PC-3 (cell line): ENCODE data around the gene PRRX2. TPM values are rescaled to one million over a fixed set of nuclear protein-coding genes. Genes with fewer than 3 reads are reported as not detected.

ENCODE experiments used
- ATAC-seq: fragments of 200-7000 bp; cut with Tn5 transposase; 2 replicates; pipeline ENCODE4 v1.9.1; 2020; ENCODE audit warnings: mild to moderate bottlenecking, moderate library complexity
- BruUV-seq: library from RNA; stranded (reverse); fragments of 400-500 nt; replicated peaks from 2 replicates; lab custom pipeline; 2021; lab: Mats Ljungman, UMichigan
- CTCF ChIA-PET: fragments of 300-600 bp; sonication (Branson Sonifier 250); formaldehyde crosslinking; loops from one replicate; lab custom pipeline; 2022; ENCODE audit warnings: antibody characterized with exemption; lab: Charles Lee
- POLR2A ChIA-PET: fragments of 300-600 bp; sonication (Branson Sonifier 250); formaldehyde crosslinking; loops from one replicate; lab custom pipeline; 2022; ENCODE audit warnings: antibody characterized with exemption; ENCODE audit not compliant: unreplicated experiment; lab: Charles Lee
- DNase-seq: peaks from one replicate; pipeline ENCODE4 v3.0.0-alpha.2; 2015
- H2AFZ ChIP-seq: fragments of 300-600 bp; sonication (generic); 2 replicates; pipeline ENCODE4 v1.6.0; 2016; ENCODE audit warnings: antibody characterized with exemption, low read length
- H3F3A ChIP-seq: fragments of 300-600 bp; sonication (generic); one replicate; pipeline ENCODE4 v1.6.0; 2017; ENCODE audit warnings: antibody characterized with exemption, low read length, control low read depth, mild to moderate bottlenecking; ENCODE audit not compliant: unreplicated experiment
- H3K27ac ChIP-seq: fragments of 300-600 bp; sonication (generic); 2 replicates; pipeline ENCODE4 v1.5.1; 2016; ENCODE audit warnings: mild to moderate bottlenecking, low read length
- H3K27me3 ChIP-seq: fragments of 300-600 bp; sonication (generic); 2 replicates; pipeline ENCODE4 v1.6.1; 2016; ENCODE audit warnings: low read length, mixed read lengths
- H3K36me3 ChIP-seq: fragments of 300-600 bp; sonication (generic); 2 replicates; pipeline ENCODE4 v1.6.1; 2016; ENCODE audit warnings: low read depth, mixed run types, low read length, mixed read lengths
- H3K4me1 ChIP-seq: fragments of 300-600 bp; sonication (generic); 2 replicates; pipeline ENCODE4 v1.5.1; 2016; ENCODE audit warnings: low read length; ENCODE audit not compliant: insufficient read depth
- H3K4me2 ChIP-seq: fragments of 300-600 bp; sonication (generic); 2 replicates; pipeline ENCODE4 v1.6.0; 2016; ENCODE audit warnings: low read length
- H3K4me3 ChIP-seq: fragments of 300-600 bp; sonication (generic); 2 replicates; pipeline ENCODE4 v1.5.1; 2016; ENCODE audit warnings: mild to moderate bottlenecking, low read length, mixed read lengths
- H3K79me2 ChIP-seq: fragments of 300-600 bp; sonication (generic); 2 replicates; pipeline ENCODE4 v1.6.1; 2017; ENCODE audit warnings: low read length, mixed read lengths
- H3K9ac ChIP-seq: fragments of 300-600 bp; sonication (generic); 2 replicates; pipeline ENCODE4 v1.6.0; 2016; ENCODE audit warnings: mild to moderate bottlenecking, low read length
- H3K9me2 ChIP-seq: fragments of 300-600 bp; sonication (generic); replicated peaks from 2 replicates; pipeline ENCODE4 v1.6.1; 2016; ENCODE audit warnings: mixed run types, low read length, mixed read lengths
- H3K9me3 ChIP-seq: fragments of 300-600 bp; sonication (generic); 2 replicates; pipeline ENCODE4 v1.6.1; 2016; ENCODE audit warnings: low read length, mixed read lengths
- H4K20me1 ChIP-seq: fragments of 300-600 bp; sonication (generic); 2 replicates; pipeline ENCODE4 v1.6.1; 2016; ENCODE audit warnings: low read length, mixed read lengths
- CTCF ChIP-seq: fragments of 300-600 bp; sonication (generic); conservative IDR thresholded peaks from 2 replicates; pipeline ENCODE4 v1.5.1; 2017; ENCODE audit warnings: antibody characterized with exemption, low read depth, mild to moderate bottlenecking, low read length
- EZH2 ChIP-seq: fragments of 300-600 bp; sonication (generic); IDR thresholded peaks from one replicate; pipeline ENCODE4 v1.6.1; 2017; ENCODE audit warnings: antibody characterized with exemption, mild to moderate bottlenecking, low read length; ENCODE audit not compliant: unreplicated experiment
- EZH2phosphoT487 ChIP-seq: fragments of 300-600 bp; sonication (generic); IDR thresholded peaks from 2 replicates; pipeline ENCODE4 v1.6.1; 2018; ENCODE audit warnings: mild to moderate bottlenecking, antibody characterized with exemption, low read length, borderline replicate concordance
- intact Hi-C: fragments of 100-400 bp; cut with micrococcal nuclease; formaldehyde crosslinking; loops from 2 replicates; pipeline ENCODE4 v1.9.0; 2023
- total RNA-seq: library from RNA; depleted of rRNA; stranded (reverse); fragments of >200 nt; gene quantifications from 2 replicates; pipeline ENCODE4 v1.2.3, GENCODE V29; 2014

PRRX2 gene
- total RNA-seq, 1 experiment from 2014 or later, result 0.47 TPM

GRCh38 chr9:129628709-129629108 lies 36.7 kb upstream of the PRRX2 start:
- intact Hi-C loops, result no loop called here
- Histone ChIP-seq H3F3A (no peaks in the 10 kb centered on the region), H3K27ac (no peak overlapping the region), H3K27me3 (no peaks in the 10 kb centered on the region), H3K9ac (no peak overlapping the region), H3K9me3 (no peaks in the 10 kb centered on the region), H3K4me3 (no peak overlapping the region), H3K79me2 (peaks cover 76% of the 10 kb centered on the region), H3K4me1 (peaks cover 19% of the 10 kb centered on the region), H4K20me1 (peaks cover 26% of the 10 kb centered on the region; the same call in 1 of the 2 replicates), H3K4me2 (peak overlapping the region; percentile 93; the same call in 1 of the 2 replicates), H3K36me3 (no peaks in the 10 kb centered on the region; the same call in none of the 2 replicates), H3K9me2 (no peaks in the 10 kb centered on the region), H2AFZ (no peak overlapping the region)
- BruUV-seq, result no TSS peak
- POLR2A ChIA-PET, result no interaction called here
- no peak for ATAC-seq
- no peak for TF ChIP-seq EZH2phosphoT487
- TF ChIP-seq CTCF, result no peak
- TF ChIP-seq EZH2, result no peak
- CTCF ChIA-PET, result no interaction called here
- DNase-seq, result no peak

GRCh38 chr9:129629251-129629820 lies 36.1 kb upstream of the PRRX2 start:
- H2AFZ ChIP-seq, result no peak overlapping the region
- DNase-seq (no peak), ATAC-seq (no peak)
- H3K27ac ChIP-seq, result no peak overlapping the region
- peaks cover 79% of the 10 kb centered on the region for H3K79me2 ChIP-seq
- no peaks in the 10 kb centered on the region for H3K9me2 ChIP-seq
- H4K20me1 ChIP-seq, result peaks cover 26% of the 10 kb centered on the region; the same call in 1 of the 2 replicates
- intact Hi-C loops, result no loop called here
- POLR2A ChIA-PET, result no interaction called here
- H3K4me2 ChIP-seq, result no peak overlapping the region
- H3K4me3 ChIP-seq, result no peak overlapping the region
- H3F3A ChIP-seq, result no peaks in the 10 kb centered on the region
- no peak for TF ChIP-seq EZH2phosphoT487
- TF ChIP-seq CTCF, result no peak
- TF ChIP-seq EZH2, result no peak
- BruUV-seq, result no TSS peak
- no peak overlapping the region for H3K9ac ChIP-seq
- CTCF ChIA-PET, result no interaction called here
- H3K4me1 ChIP-seq, result peaks cover 19% of the 10 kb centered on the region
- H3K9me3 ChIP-seq, result no peaks in the 10 kb centered on the region
- H3K27me3 ChIP-seq, result no peaks in the 10 kb centered on the region
- no peaks in the 10 kb centered on the region; the same call in none of the 2 replicates for H3K36me3 ChIP-seq

GRCh38 chr9:129630967-129631673 lies 34.3 kb upstream of the PRRX2 start:
- H2AFZ ChIP-seq, result no peak overlapping the region
- H3K79me2 ChIP-seq, result peaks cover 77% of the 10 kb centered on the region
- POLR2A ChIA-PET, result no interaction called here
- CTCF ChIA-PET, result no interaction called here
- H3K27ac ChIP-seq, result no peak overlapping the region
- intact Hi-C loops, result no loop called here
- no peak for TF ChIP-seq CTCF
- TF ChIP-seq EZH2, result no peak
- TF ChIP-seq EZH2phosphoT487, result no peak
- H4K20me1 ChIP-seq, result peaks cover 26% of the 10 kb centered on the region; the same call in 1 of the 2 replicates
- H3K9me2 ChIP-seq, result no peaks in the 10 kb centered on the region
- no peak overlapping the region for H3K9ac ChIP-seq
- H3K27me3 ChIP-seq, result no peaks in the 10 kb centered on the region
- no peaks in the 10 kb centered on the region for H3K9me3 ChIP-seq
- BruUV-seq, result no TSS peak
- H3K36me3 ChIP-seq, result no peaks in the 10 kb centered on the region; the same call in none of the 2 replicates
- H3K4me2 ChIP-seq, result no peak overlapping the region
- ATAC-seq (no peak), DNase-seq (no peak)
- no peak overlapping the region for H3K4me3 ChIP-seq
- peaks cover 19% of the 10 kb centered on the region for H3K4me1 ChIP-seq
- H3F3A ChIP-seq, result no peaks in the 10 kb centered on the region
